GM20000 (cell line): Measurements from ENCODE around the gene EPX.

Source experiments
- DNase-seq: peaks from one replicate; pipeline ENCODE4 v3.0.0; 2012; ENCODE audit warnings: low spot score
- TF ChIP-seq, protein P1 (sequence below): IDR thresholded peaks from 2 replicates; pipeline ENCODE4 v1.5.1; 2012; ENCODE audit warnings: mild to moderate bottlenecking, control low read depth; ENCODE audit errors: extremely low read depth, missing control alignments

Gene EPX

DNA sequence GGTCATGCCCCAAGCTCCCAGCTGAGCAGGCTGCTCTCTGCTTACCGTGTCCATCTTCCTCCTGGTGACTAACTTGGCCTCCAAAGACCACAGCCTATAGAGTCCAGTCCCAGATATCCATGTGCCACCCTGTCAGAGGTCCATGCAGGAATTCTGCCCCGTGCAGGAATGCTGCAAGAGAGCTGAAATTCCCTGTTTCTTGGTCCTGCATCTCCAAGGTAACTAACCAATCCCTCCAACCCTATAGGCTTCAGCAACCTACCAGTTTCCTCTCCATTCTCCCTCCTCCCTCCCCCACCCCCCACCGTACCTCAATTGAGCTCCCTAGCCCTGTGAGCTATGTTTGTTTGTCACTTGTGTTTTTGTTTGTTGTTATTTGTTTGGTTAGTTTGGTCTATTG, 36.2 kb downstream of the EPX start:
- TF ChIP-seq, protein P1, sequence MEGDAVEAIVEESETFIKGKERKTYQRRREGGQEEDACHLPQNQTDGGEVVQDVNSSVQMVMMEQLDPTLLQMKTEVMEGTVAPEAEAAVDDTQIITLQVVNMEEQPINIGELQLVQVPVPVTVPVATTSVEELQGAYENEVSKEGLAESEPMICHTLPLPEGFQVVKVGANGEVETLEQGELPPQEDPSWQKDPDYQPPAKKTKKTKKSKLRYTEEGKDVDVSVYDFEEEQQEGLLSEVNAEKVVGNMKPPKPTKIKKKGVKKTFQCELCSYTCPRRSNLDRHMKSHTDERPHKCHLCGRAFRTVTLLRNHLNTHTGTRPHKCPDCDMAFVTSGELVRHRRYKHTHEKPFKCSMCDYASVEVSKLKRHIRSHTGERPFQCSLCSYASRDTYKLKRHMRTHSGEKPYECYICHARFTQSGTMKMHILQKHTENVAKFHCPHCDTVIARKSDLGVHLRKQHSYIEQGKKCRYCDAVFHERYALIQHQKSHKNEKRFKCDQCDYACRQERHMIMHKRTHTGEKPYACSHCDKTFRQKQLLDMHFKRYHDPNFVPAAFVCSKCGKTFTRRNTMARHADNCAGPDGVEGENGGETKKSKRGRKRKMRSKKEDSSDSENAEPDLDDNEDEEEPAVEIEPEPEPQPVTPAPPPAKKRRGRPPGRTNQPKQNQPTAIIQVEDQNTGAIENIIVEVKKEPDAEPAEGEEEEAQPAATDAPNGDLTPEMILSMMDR = no peak
- no peak for DNase-seq

DNA sequence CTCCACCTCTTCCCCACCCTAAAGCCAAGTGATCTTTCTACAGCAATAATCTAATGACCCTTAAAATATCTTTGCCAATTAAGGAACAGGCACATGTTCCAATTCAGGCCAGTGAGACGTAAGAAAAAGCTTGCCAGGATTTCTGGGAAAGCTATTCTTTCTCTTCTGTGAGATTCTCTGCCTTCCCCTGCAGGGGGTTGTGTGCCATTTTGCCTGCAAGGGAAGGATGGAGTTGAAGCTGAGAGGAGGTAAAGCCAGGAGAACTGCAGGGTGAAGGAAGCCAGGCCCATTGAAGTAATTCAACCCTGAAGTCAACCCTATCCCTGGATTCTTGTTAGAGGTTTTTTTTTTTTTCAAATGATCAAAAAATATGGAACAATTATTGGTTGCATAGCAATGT, 36.9 kb downstream of the EPX start:
- no peak for DNase-seq
- TF ChIP-seq, protein P1 = no peak

- DNase-seq = no peak
- TF ChIP-seq, protein P1 = no peak
These were observed 37.4 kb downstream of the EPX start for GRCh38 chr17:58229881-58230280.

- no peak for DNase-seq
- TF ChIP-seq, protein P1 = no peak
These were observed 39.1 kb downstream of the EPX start for GRCh38 chr17:58231641-58232040.

DNA sequence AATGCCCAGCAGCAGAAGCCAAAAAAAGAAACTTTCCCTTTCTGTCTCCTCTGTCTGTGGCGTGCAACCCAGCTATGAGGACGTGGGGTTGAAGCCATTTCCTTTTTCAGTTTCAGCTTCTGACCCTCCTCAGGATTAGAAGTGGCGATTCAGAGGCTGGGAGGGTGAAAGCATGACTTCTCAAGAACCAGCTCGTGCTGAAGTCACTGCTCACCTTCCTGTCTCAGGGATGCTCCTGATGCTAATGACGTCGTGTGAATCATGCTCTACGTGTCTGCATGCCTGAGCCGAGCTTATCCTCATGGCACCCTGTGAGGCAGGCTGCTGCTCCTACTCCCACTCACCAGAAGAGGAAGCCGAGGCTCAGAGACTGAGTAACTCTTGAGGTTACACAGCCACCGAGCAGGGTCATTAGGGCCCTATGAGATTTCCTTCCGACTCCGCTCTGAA, 40.2 kb downstream of the EPX start:
- DNase-seq = peak; percentile 74
- TF ChIP-seq, protein P1 = no peak

DNA sequence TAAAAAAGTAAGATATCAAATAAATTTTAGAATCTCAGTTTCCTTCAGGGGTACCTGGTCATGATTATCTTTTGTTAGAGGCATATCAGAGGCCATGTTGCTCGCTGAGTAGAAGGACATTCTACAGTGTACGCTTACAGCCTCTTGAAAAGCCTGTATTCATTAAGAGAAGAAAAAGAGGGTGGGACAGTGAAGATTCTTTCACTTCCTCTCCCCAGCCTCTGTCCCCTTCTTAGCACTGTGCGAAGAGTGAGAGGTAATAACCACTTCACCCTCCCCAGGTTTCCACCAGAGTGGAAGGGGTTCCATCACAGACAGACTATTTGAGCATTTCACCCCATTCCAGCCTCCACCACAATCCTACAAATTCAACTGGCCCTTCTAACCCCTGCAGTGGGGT, 41.0 kb downstream of the EPX start:
- TF ChIP-seq, protein P1 = no peak
- peak; percentile 70 for DNase-seq

DNA sequence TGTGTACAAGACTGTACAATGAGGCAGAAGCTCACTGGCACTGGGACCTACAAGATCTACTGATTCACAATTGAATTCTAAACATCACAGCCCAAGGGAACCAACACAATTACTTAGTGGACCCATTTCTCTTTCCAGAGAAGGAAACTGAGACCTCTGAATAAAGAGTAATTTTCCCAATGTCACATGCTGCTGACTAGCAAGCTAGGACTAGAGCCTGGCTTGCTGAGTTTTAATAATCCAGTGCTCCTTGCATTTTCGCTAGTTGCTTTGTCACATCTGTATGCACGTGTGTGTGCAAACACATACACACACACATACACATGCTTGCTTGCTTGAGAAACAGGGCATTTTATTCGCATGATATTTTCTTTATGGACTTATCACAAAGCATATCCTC, 42.0 kb downstream of the EPX start:
- TF ChIP-seq, protein P1 = no peak
- DNase-seq = no peak
